ENCODE measurements around the gene NCK2.
"Not testable (repeated sequence)": the region's sequence is repeated elsewhere in the genome, so short reads cannot be mapped to it uniquely, and the experiment has no call there.

The NCK2 gene

GRCh38 chr2:105754994-105755393 lies 10.3 kb downstream of the NCK2 start:
- DNase-seq (ENCODE audit: low read depth in 2 of 2) = no peak

- no peak for DNase-seq (ENCODE audit: low read depth in 2 of 2)
These were observed 11.2 kb downstream of the NCK2 start for GRCh38 chr2:105755895-105756294.

- DNase-seq (ENCODE audit: low read depth in 2 of 2) = no peak
These were observed 11.7 kb downstream of the NCK2 start for GRCh38 chr2:105756435-105756834.

GRCh38 chr2:105756865-105757264 lies 12.2 kb downstream of the NCK2 start:
- not testable (repeated sequence) for DNase-seq (ENCODE audit: low read depth in 2 of 2)

GRCh38 chr2:105757433-105757832 lies 12.7 kb downstream of the NCK2 start:
- no peak for DNase-seq (ENCODE audit: low read depth in 2 of 2)

- DNase-seq (ENCODE audit: low read depth in 2 of 2) = no peak
These were observed 15.5 kb downstream of the NCK2 start for GRCh38 chr2:105760191-105760590.

GRCh38 chr2:105760639-105761337 lies 16.1 kb downstream of the NCK2 start:
- DNase-seq (ENCODE audit: low read depth in 2 of 2) = no peak

- no peak for DNase-seq (ENCODE audit: low read depth in 2 of 2)
These were observed 17.3 kb downstream of the NCK2 start for GRCh38 chr2:105761931-105762515.

GRCh38 chr2:105763076-105763475 lies 18.4 kb downstream of the NCK2 start:
- no peak for DNase-seq (ENCODE audit: low read depth in 2 of 2)

GRCh38 chr2:105764059-105764458 lies 19.3 kb downstream of the NCK2 start:
- DNase-seq (ENCODE audit: low read depth in 2 of 2) = no peak

GRCh38 chr2:105765415-105766299 lies 20.9 kb downstream of the NCK2 start:
- no peak for DNase-seq (ENCODE audit: low read depth in 2 of 2)

GRCh38 chr2:105766300-105766866 lies 21.7 kb downstream of the NCK2 start:
- no peak for DNase-seq (ENCODE audit: low read depth in 2 of 2)

- no peak for DNase-seq (ENCODE audit: low read depth in 2 of 2)
These were observed 23.5 kb downstream of the NCK2 start for GRCh38 chr2:105768176-105768575.

GRCh38 chr2:105768961-105769452 lies 24.3 kb downstream of the NCK2 start:
- no peak for DNase-seq (ENCODE audit: low read depth in 2 of 2)

GRCh38 chr2:105769504-105769903 lies 24.8 kb downstream of the NCK2 start:
- no peak for DNase-seq (ENCODE audit: low read depth in 2 of 2)

GRCh38 chr2:105770149-105770548 lies 25.4 kb downstream of the NCK2 start:
- no peak for DNase-seq (ENCODE audit: low read depth in 2 of 2)

GRCh38 chr2:105771291-105771690 lies 26.6 kb downstream of the NCK2 start:
- not testable (repeated sequence) for DNase-seq (ENCODE audit: low read depth in 2 of 2)

- DNase-seq (ENCODE audit: low read depth in 2 of 2) = no peak
These were observed 27.1 kb downstream of the NCK2 start for GRCh38 chr2:105771836-105772235.

- DNase-seq (ENCODE audit: low read depth in 2 of 2) = no peak
These were observed 27.6 kb downstream of the NCK2 start for GRCh38 chr2:105772362-105772761.

- DNase-seq (ENCODE audit: low read depth in 2 of 2) = no peak
These were observed 28.9 kb downstream of the NCK2 start for GRCh38 chr2:105773568-105773967.

- no peak for DNase-seq (ENCODE audit: low read depth in 2 of 2)
These were observed 30.1 kb downstream of the NCK2 start for GRCh38 chr2:105774781-105775337.
